HL-60 (cell line): ENCODE results near the gene C10orf88.

ENCODE experiments used
- DNase-seq, 2 experiments: peaks; one replicate each; pipeline ENCODE4 v3.0.0-alpha.2; 2010 to 2020; ENCODE audit warnings: low read depth in 1 of 2, low spot score in 1 of 2
- H3K27ac ChIP-seq: fragments of 250-450 bp; sonication (Bioruptor Pico); replicated peaks from 2 replicates; pipeline ENCODE4 v1.5.1; 2020; ENCODE audit warnings: mild to moderate bottlenecking, moderate library complexity
- H3K27me3 ChIP-seq: fragments of 250-450 bp; sonication (Bioruptor Pico); 2 replicates; pipeline ENCODE4 v1.5.1; 2021; ENCODE audit warnings: mild to moderate bottlenecking, moderate library complexity; ENCODE audit not compliant: insufficient read depth, poor library complexity, severe bottlenecking
- H3K4me3 ChIP-seq: replicated peaks from 2 replicates; pipeline ENCODE4 v1.5.1; 2011; ENCODE audit warnings: mild to moderate bottlenecking, control low read depth, low read length; ENCODE audit not compliant: insufficient read depth
- CTCF ChIP-seq: IDR thresholded peaks from one replicate; pipeline ENCODE4 v1.5.1; 2011; ENCODE audit warnings: low read length, control low read depth, inconsistent platforms; ENCODE audit not compliant: insufficient read depth
- GABPA ChIP-seq: IDR thresholded peaks from 2 replicates; pipeline ENCODE4 v1.6.1; 2012; ENCODE audit warnings: low read depth
- POLR2AphosphoS5 ChIP-seq: IDR thresholded peaks from 2 replicates; pipeline ENCODE4 v1.6.1; 2012; ENCODE audit warnings: low read depth
- REST ChIP-seq: IDR thresholded peaks from 2 replicates; pipeline ENCODE4 v1.6.1; 2012; ENCODE audit warnings: low read depth; ENCODE audit not compliant: insufficient replicate concordance
- SPI1 ChIP-seq: IDR thresholded peaks from 2 replicates; pipeline ENCODE4 v1.6.1; 2012; ENCODE audit warnings: low read depth, mild to moderate bottlenecking, borderline replicate concordance

C10orf88 gene

GRCh38 chr10:122990278-122990677, 36.3 kb upstream of the C10orf88 start:
- no peak overlapping the region for H3K4me3 ChIP-seq
- no peak for TF ChIP-seq CTCF
- no peak for TF ChIP-seq REST
- no peak for TF ChIP-seq POLR2AphosphoS5
- no peak for TF ChIP-seq GABPA
- no peak for TF ChIP-seq SPI1
- no peak overlapping the region for H3K27ac ChIP-seq
- DNase-seq = no peak
- H3K27me3 ChIP-seq = no peaks in the 10 kb centered on the region

GRCh38 chr10:122988501-122988900, 34.5 kb upstream of the C10orf88 start:
- Histone ChIP-seq H3K27me3 (no peaks in the 10 kb centered on the region), H3K4me3 (no peak overlapping the region), H3K27ac (no peak overlapping the region)
- no peak for DNase-seq
- TF ChIP-seq REST (no peak), CTCF (no peak), POLR2AphosphoS5 (no peak), SPI1 (no peak), GABPA (no peak)

- Histone ChIP-seq H3K4me3 (no peak overlapping the region), H3K27ac (no peak overlapping the region), H3K27me3 (no peaks in the 10 kb centered on the region)
- DNase-seq = no peak
- TF ChIP-seq SPI1 (no peak), GABPA (no peak), CTCF (no peak), REST (no peak), POLR2AphosphoS5 (no peak)
These were observed 32.3 kb upstream of the C10orf88 start for GRCh38 chr10:122986335-122986734.
